ELF-1 (cell line): ENCODE data around the gene TLE7.
A peak's percentile ranks its signal among the peaks of the same experiment; 100 is the strongest.

Experiments
- DNase-seq: peaks from one replicate; pipeline ENCODE4 v3.0.0-alpha.2; 2016; ENCODE audit warnings: low read depth, low spot score

The TLE7 gene

GRCh38 chr16:71412270-71413160 lies 29.3 kb downstream of the TLE7 start:
- peak; percentile 87 for DNase-seq

- no peak for DNase-seq
Observed at GRCh38 chr16:71410146-71410545, 31.7 kb downstream of the TLE7 start.

DNA sequence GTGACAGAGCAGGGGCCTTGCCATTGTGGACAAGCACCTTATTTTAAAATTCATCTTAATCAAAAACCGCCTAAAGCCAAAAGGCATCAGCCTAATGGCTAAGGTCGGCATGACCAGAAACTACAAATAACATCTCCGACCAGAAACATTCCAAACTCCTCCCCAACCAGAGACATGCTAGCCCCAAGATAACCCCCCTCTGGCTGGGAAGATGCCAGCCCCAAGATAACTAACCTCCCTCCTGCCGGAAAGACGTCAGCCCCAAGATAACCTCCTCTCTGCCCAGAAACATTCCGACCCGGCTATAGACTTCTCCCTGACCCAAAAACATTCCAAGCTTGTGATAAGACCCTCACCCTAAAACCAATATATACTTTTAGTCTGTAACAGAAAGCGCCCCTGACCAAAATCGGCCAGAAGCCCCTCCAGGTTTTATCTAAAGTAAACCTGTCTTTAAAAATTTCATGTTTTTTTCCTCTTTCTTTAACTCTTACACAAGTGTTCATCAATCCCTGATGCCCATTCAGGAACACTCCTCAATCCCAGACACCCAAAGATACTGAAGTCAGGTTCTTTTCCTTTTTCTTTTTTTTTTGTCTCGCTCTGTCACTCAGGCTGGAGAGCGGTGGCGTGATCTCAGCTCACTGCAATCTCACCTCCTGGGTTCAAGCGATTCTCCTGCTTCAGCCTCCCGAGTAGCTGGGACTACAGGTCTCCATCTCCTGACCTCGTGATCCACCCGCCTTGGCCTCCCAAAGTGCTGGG lies 32.7 kb downstream of the TLE7 start:
- peak; percentile 23 for DNase-seq

DNA sequence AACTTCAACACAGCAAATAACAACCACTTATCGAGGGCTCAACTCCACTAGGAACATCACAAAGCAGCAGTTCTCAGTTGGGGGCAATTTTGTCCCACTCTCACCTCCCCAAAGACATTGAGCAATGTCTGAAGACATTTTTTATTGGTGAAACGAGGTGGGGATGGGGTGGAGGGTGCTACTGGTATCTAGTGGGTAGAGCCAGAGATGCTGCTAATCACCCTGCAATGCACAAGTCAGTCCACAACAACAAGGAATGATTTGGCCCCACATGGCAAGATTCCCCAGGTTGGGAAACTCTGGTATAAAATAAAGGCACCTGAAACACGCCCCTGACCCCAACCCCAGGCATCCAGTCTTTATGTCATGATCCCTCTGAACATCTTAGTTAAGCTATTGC lies 33.3 kb downstream of the TLE7 start:
- no peak for DNase-seq

GRCh38 chr16:71407731-71408130 lies 34.1 kb downstream of the TLE7 start:
- DNase-seq: no peak

- DNase-seq: no peak
Observed at GRCh38 chr16:71406724-71407123, 35.1 kb downstream of the TLE7 start.

- DNase-seq: no peak
Observed at GRCh38 chr16:71406316-71406715, 35.5 kb downstream of the TLE7 start.

DNA sequence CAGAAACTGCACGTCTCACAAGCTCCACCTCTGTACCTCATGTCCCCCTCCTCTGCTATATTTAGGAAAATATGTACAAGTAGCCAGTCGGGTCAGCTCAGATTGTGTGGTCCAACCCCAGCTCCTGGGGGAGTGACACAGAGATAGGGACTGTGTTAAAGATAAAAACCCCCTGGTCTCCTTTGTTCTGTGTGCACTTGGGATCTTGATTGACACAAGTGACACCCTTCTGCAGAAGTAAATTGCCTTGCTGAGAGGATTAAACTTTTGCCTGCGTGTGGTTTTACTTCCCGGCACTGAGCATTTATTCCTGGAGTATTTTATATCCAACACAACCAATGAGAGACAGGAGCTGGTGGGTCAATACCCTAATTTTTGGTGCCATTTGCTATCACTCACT lies 37.5 kb downstream of the TLE7 start:
- no peak for DNase-seq

DNA sequence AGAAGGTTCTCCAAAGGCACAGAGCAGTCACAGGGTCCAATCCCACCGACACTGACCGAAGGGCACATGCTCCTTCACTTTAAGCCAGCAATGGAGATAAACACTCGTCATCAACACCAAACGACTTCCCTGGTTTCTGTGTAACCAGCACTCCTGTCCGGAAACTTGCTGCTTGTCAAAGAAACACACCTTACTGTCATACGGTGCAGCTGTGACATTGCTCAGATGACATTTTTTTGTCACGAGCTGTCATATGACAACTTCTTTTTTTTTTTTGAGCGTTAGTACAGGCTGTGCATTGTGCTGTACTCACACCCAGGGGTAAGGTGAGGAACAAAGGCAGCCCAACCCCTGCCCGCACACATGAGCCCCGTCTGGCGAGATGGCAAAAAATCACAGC lies 39.2 kb downstream of the TLE7 start:
- DNase-seq: no peak

- DNase-seq: no peak
Observed at GRCh38 chr16:71402007-71402406, 39.8 kb downstream of the TLE7 start.

- DNase-seq: no peak
Observed at GRCh38 chr16:71399801-71400563, 41.9 kb downstream of the TLE7 start.

GRCh38 chr16:71396594-71396993 lies 45.3 kb downstream of the TLE7 start:
- no peak for DNase-seq

DNA sequence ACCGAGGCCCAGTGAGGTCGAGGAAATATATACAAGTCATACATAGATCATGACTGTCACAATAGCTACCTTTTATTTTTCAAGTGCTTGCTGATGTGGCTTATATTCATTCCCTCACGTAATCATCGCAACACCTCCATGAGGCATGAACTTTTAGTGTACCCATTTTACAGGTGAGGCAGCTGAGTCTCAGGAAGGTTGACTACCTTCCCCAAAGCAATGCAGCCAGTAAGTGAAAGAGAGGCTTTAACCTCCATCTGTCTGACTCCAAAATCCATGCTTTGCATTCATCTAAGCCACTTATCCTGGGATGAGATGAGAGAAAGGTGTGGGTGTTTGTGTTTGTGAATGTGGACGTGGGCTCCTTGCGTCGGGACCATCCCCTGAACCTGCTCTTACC lies 52.5 kb downstream of the TLE7 start:
- no peak for DNase-seq

GRCh38 chr16:71387045-71387871 lies 54.6 kb downstream of the TLE7 start:
- peak; percentile 35 for DNase-seq

DNA sequence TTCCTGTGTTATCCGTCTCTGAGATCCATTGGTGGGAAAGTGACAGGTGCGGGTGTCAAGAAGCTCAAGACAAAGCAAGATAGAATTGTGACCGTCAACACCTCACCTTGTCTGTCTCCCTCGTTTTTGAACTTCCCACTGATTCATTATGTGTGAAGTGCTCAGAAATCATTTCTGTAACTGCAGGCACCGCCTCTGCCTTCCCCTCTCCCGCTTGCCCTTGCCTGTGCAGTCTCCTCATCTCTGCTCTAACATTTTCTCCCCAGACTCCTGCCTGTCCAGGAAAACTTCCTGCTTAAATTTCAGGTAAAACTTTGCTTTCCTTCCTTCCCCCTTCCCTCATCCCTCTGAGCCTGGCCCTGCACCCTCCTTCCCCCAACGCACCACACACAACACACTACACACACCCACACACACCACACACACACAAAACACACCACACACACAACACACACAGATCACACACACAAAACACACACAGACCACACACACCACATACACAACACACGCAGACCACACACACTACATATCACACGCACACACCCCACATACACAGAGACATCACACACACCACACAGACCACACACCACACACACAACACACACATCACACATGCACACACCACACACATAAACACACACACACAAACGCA lies 57.7 kb downstream of the TLE7 start:
- no peak for DNase-seq

DNA sequence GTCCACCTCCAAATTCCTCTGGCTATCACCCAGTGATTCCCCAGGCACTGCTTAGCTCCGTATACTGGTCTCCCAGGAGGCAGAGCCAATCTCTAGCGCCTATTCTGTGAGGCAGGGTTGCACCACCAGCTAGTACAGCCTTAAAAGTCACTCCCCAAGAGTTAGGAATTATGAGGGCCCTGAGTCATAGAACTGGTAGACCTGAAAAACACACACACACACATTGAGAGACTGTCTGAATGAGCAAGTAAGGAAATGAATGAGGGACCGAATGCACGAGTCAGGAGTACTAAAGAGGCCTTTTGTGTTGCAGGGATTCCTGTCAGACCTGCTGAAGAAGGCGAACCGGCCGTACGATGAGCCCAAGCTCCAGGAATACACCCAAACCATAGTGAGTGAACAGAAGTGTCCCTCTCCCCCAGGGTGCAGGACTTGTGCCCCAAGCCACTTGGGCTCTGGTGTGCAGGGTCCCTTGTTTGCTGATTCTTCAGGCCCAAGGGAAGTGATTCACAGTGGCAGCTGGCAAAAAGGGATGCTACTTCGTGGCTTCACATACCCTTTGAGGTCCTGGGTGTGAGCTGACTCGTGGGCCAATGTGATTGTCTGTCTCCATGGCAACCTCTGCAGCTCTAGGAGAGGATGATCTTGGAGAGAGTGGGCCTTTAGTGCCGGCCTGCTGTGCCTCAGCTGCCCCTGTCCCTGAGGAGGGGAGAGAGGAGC lies 58.6 kb downstream of the TLE7 start:
- peak; percentile 58 for DNase-seq

DNA sequence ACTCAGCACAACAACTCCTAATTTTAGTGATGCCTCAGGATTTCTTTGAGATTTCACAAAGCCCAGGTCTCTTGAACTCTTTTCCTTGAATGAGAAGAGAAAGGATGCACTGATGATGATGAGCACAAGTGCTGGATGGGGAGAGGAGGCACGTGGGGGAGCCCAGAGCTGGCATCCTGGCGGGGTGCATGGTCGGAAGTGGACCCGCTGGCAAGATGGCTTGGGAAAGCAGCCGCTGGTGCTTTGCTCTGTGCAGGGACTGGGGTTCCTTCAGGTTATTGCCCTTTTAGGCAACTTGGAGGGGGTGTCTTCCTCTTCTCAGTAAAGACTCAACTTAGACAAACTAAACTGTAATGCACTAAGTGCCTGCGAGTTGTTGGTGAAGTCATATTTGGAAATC lies 61.0 kb downstream of the TLE7 start:
- DNase-seq: no peak
